GM21360 (cell line): Measurements from ENCODE around the gene SORBS1.

ENCODE experiments used
- ATAC-seq: cut with Tn5 transposase; IDR thresholded peaks from one replicate; pipeline ENCODE4 v1.9.1; 2021; ENCODE audit warnings: mild to moderate bottlenecking, moderate library complexity; ENCODE audit not compliant: unreplicated experiment

SORBS1 gene

GRCh38 chr10:95416270-95416669 is 144.9 kb downstream of the SORBS1 start:
- ATAC-seq = no peak

- no peak for ATAC-seq
Measured at GRCh38 chr10:95415621-95416031, 145.5 kb downstream of the SORBS1 start.

- ATAC-seq = no peak
Measured at GRCh38 chr10:95414844-95415485, 146.2 kb downstream of the SORBS1 start.

GRCh38 chr10:95414016-95414830 is 146.9 kb downstream of the SORBS1 start:
- ATAC-seq = no peak

GRCh38 chr10:95413588-95413987 is 147.6 kb downstream of the SORBS1 start:
- no peak for ATAC-seq

GRCh38 chr10:95411635-95412034 is 149.5 kb downstream of the SORBS1 start:
- no peak for ATAC-seq

- ATAC-seq = no peak
Measured at GRCh38 chr10:95408983-95409873, 151.9 kb downstream of the SORBS1 start.

GRCh38 chr10:95408148-95408960 is 152.8 kb downstream of the SORBS1 start:
- no peak for ATAC-seq

GRCh38 chr10:95407546-95407945 is 153.6 kb downstream of the SORBS1 start:
- ATAC-seq = no peak

GRCh38 chr10:95406651-95407280 is 154.4 kb downstream of the SORBS1 start:
- no peak for ATAC-seq

- no peak for ATAC-seq
Measured at GRCh38 chr10:95405655-95406054, 155.5 kb downstream of the SORBS1 start.

- ATAC-seq = no peak
Measured at GRCh38 chr10:95404864-95405263, 156.3 kb downstream of the SORBS1 start.

GRCh38 chr10:95404462-95404858 is 156.7 kb downstream of the SORBS1 start:
- ATAC-seq = no peak

GRCh38 chr10:95403700-95404461 is 157.3 kb downstream of the SORBS1 start:
- ATAC-seq = no peak

GRCh38 chr10:95401704-95402469 is 159.3 kb downstream of the SORBS1 start:
- no peak for ATAC-seq

GRCh38 chr10:95400787-95401186 is 160.4 kb downstream of the SORBS1 start:
- no peak for ATAC-seq

GRCh38 chr10:95399183-95399582 is 162.0 kb downstream of the SORBS1 start:
- ATAC-seq = no peak

- no peak for ATAC-seq
Measured at GRCh38 chr10:95397747-95398146, 163.4 kb downstream of the SORBS1 start.
